GM19395 (cell line): ENCODE results near the gene CAMKK2.
"Not testable (repeated sequence)": the region's sequence is repeated elsewhere in the genome, so short reads cannot be mapped to it uniquely, and the experiment has no call there.

Experiments
- ATAC-seq: cut with Tn5 transposase; IDR thresholded peaks from one replicate; pipeline ENCODE4 v1.9.1; 2021; ENCODE audit warnings: mild to moderate bottlenecking, moderate library complexity; ENCODE audit not compliant: unreplicated experiment

The CAMKK2 gene

DNA sequence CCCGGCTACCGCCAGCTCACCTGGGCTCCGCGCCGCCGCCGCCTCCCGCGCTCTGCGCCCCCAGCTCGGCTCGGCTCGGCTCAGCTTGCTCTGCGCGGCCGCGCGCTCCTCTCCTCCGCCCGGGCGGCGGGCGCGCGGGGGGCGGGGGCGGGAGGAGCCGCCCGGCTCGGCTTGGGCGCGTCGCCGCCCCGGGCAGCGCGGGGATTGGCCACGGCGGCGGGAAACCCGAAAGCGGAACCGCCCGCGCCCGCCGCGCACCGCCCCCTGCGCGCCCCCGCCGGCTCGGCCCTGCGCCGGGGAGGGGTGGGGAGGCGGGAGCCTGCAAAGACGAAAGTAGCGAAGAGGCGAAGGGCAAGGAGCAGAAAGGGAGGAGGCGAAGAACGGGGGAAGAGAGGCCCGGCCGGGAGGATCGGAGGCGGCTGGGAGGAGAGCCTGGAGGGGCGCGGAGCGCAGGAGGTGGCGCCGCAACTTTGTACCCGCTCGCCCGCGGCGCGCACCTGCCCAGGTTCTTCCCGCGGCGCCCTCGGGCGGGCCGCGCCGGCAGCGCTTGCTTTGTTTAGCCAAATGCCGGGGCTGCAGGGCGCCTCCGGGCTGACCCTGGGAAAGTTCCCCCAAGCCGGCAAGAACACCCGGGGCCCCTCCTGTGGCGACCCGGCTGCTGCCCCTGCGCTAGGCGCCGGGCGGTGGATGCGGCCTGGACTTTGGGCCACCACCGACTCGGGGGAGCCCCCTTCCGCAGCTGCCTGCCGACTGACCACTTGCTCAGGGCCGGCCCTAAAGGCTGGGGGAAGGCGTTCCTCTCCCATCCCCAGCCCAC lies at the start of gene CAMKK2:
CAMKK2 (minus strand) TSS at position 92 of the 817 bp plus-strand sequence. CDS start 22,183 bp downstream, outside the sequence.
- peak; percentile 77 for ATAC-seq

DNA sequence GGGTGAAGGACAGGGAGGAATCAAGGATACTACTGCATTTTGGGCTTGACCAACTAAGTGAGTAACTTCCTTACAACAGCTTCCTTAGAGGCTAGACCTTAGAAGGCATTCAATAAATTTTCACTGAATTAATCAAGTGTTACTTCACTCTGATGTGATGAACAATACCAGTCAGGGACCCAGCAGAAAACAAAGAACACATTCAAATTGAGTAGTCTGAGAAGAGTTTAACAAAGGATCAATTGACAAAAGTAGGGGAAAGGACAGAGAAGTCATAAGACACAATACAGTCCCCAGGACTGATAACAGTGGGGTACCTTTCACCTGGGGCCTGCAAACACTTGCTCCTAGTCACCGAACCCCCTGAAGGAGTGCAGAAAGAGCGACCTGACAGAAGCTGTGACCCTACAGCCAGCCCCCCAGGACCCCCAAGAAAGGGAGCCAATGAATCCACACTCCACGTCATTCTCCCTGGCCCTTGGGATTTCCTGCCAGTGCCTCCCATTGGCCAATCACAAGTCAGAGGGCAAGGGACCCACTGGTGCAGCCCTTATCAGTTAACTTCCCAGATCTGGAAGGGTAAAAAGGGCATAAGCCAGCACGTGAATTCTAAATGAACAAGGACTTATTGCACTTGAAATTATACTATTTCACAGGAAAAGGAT lies 48.8 kb upstream of the CAMKK2 start:
- no peak for ATAC-seq

DNA sequence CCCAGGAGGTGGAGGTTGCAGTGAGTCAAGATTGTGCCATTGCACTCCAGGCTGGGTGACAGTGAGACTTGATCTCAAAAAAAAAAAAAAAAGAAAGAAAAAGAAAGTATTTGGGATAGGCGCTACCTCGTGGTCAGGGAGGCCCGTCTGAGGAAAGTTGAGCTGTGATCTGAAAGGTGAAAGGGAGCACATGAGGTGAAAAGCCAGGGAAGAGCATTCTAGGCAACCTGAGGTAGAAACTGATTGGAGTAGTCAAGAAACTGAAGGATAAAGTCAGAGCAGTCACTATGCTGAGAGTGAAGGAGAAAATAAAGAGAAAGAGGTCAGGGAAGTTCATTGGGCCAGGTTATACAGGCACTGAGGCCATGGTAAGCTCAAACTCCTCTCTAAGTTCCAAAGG lies 48.0 kb upstream of the CAMKK2 start:
- ATAC-seq, result no peak

DNA sequence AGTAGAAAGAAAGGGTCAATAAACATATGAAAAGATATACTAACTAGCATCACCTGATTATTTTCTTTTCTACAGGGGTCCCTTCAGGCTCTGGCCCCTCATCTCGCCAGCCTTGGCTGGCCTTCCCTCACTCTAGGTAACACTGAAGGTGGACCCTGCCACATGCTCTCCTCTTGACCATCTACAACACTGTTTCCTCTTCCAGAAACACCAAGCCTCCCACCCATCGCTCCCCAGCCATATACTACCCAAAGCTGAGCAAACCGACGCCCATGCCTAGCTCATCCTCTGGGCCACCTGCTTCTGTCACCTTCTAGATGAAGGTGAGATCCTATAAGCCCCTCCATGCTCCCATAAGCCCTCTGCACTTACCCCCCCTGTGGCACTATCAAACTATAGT lies 40.9 kb upstream of the CAMKK2 start:
- ATAC-seq, result no peak

DNA sequence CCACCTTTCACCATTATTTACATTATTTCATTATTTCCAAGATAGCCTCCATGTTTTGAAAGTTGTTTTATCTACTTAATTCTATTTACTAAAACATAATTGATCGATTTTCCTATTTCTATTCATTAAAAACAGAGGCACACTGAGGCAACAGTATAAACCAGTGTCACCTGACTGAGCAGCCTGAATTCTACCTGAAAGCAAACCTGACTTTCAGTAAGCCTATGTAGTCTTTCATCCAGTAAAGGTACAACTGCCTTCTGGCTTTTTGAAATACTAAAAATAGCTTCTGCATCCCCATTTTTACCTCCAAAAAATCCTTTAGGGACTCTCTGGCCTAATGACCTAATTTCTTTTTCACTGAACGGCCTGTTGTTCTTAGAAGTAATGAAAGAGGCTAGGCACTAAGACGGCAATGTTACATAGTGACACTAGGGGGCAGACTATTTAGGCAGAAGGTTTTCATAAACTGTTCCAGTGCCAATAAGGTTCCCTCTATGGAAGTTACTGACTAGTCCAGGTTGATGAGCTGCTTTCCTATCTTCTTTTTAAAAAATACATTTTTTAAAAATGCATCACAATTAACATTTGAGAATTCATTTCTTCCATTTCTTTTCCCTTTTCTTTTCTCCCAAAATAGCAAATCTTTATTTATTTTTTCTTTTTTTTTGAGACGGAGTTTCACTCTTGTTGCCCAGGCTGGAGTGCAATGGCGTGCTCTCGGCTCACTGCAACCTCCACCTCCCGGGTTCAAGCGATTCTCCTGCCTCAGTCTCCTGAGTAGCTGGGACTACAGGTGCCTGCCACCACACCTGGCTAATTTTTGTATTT lies 38.2 kb upstream of the CAMKK2 start:
- no peak for ATAC-seq

DNA sequence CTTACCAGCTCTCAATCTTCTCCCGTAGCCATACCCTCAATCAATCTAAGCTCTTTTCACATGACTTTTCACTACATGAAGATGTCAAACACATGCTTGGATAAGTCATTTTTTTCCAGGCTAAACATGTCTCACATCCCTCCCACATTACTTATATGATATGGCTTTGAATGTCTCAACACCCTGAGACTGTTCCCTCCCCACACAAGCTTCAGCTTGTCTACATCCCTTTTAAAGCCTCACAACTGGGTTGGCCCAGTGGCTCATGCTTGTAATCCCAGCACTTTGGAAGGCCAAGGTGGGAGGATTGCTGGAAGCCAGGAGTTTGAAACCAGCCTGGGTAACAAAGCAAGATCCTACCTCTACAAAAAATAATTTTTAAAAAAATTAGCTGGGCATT lies 37.2 kb upstream of the CAMKK2 start:
- no peak for ATAC-seq

DNA sequence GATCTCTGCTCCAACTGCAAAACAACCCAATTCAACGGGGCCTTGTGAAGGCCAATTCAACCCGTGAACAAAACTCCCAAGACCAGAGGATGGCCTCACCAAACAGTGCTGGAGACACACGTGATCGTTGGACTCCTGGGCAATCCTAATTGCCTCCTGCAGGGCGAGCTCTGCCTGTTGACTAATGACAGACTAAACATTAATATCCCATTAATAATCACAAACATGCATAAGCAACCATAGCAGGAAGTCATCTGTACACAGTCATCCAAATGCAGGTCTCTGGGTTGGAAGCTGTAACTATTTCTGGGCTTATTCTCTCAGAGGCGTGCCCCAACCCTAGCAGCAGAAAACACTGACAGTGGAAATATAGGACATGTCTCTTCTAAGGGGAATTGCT lies 34.7 kb upstream of the CAMKK2 start:
- ATAC-seq, result no peak

DNA sequence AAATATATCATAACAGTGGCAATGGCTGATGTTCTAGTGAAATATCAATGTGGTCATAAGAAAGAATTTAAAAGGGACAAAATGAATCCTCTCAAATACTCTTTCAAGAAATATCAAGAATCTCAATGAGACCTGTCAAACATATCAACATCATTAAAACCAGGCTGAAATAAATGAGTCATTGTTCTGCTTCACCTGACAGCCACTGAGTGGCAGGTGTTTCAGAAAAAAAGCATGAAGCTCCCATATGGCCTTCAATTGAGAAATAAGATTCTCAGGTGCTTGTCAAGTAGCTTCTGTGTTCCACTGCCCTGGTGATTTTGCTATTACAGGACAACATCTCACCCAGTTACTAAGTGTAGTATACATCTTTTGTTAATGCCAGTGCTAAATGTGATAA lies 34.2 kb upstream of the CAMKK2 start:
- ATAC-seq, result no peak

DNA sequence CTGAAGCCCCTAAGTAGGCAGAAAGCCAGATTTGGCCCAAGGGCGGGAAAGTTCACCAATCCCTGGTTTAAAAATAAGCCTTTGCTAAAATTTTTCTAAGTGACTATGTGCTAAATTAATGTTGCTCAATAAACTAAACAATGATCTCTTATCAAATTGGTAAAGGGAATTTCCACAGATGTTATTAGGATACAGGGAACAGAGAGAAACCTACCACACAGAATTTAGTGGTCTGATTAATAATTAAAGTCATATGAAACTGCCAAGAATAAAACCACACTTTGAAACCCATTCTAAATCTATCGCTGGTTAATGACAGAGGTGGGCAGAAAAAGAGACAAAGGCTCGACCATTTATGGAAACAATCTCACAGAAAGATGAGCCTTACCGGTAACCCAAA lies 33.7 kb upstream of the CAMKK2 start:
- no peak for ATAC-seq

DNA sequence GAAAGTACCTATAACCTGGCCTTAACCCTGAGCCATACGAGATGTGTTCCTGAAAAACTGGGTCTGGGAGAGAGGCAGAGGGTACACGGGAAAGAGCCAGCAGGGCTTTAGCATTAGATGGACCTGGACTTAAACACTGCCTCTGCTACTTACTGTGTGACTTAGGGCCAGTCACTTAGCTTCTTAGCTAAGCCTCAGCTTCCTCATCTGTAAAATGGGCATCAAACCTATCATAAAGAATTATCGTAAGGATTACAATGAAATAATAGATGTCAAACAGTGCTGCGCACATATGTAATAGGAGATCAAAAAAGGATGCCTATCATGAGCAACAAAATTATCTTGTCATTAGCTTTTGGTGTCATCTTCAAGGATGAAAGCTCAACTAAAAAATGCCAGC lies 32.1 kb upstream of the CAMKK2 start:
- ATAC-seq, result no peak

DNA sequence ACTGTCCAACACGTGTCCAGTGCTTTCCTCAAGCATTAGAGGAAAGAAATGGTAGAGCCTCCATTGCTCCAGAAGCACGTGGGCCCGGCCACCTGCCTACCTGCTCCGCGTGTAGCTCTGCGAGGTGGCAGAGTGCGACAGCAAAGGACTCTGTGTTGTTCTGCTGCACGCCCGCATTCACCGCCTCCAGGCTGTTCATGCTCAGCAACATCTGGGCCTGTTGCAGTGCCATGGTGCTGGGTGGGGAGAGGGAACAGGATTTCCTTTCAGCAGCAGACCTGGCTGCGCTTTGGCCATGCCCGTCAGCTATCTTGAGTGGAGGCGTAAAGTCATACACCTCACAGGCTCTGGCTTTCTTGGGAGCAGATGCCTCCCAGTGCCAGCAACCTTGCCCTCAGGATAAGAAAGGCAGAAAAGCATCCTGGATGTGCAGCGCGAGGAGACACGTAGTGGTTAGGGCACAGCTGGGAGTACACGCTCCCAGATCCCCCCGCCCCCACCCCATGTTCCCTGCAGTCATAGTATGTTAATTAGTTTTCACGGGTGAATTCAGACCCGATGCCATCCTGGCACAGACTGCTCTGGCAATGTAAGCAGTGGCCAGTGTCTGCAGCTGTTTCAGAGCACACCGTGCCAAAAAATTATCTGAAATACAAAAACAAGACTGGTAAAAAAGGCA lies 30.6 kb upstream of the CAMKK2 start:
- no peak for ATAC-seq

DNA sequence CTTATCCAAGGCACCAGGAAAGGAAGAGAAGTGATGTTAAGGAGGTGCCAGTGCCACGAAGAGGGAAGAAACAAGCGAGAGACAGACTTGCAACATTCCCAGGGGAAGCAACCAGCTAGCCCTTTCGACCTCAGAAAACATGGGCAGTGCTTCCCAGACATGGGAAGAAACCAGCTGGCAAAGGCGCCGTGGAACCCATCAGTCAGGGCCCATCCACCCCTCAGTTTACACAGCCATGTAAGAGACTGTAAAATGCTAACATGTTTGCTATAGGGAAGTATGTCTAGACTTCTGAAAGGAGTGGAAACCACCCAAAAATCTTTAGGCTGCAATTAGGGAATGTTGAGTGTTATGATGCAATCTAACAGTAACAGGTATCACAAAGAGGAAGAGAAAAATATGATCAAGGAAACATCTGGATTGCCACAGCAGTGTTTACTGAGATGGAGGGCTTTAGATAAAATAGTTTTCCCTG lies 29.4 kb upstream of the CAMKK2 start:
- ATAC-seq, result no peak

DNA sequence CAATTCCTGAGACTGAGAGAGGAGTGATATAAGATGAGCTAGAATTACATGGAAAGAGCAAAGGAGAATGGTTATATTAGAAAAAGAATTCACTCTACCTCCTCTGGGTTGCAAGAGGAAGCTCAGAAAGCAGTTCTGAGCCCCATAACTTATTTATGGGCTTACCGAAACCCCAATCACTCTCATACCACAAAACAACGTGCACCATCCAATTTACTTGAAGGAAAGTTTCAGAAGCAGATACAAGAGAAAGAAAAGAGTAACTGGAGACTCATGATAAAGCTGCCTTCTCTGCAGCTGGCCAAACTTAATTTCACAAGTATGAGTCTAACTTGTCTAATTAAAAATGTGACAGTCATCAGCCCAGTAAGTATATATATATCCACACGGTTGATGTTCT lies 27.4 kb upstream of the CAMKK2 start:
- ATAC-seq, result no peak

DNA sequence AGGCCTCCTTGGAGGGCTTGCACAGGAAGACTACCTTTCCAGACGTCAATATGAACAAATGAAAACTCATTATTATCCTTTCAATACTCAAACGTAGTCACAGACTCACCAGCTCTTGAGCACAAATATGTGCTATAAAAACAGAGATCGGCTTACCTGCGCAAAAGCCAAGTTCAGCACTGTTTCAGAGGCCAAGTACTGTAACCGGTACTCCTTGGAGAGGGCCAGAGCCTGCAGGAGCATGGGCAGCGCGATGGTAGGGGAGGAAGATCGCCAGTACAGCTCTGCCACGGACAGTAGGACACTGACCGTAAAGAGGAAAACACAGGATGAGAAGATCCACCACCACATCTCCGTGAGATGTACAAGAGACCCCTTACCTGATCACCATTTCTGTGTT lies 21.6 kb upstream of the CAMKK2 start:
- no peak for ATAC-seq

DNA sequence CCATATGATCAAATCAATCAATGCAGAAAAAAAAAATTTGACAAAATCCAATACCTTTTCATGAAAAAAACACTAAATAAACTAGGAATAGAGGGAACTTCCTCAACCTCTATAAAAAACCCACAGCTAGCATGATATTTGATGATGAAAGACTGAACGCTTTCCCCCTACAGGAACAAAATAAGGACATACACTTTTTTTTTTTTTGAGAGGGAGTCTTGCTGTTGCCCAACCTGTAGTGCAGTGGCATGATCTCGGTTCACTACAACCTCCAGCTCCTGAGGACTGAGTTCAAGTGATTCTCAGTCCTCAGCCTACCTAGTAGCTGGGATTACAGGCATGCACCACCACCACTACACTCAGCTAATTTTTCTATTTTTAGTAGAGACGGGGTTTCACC lies 17.9 kb upstream of the CAMKK2 start:
- no peak for ATAC-seq

DNA sequence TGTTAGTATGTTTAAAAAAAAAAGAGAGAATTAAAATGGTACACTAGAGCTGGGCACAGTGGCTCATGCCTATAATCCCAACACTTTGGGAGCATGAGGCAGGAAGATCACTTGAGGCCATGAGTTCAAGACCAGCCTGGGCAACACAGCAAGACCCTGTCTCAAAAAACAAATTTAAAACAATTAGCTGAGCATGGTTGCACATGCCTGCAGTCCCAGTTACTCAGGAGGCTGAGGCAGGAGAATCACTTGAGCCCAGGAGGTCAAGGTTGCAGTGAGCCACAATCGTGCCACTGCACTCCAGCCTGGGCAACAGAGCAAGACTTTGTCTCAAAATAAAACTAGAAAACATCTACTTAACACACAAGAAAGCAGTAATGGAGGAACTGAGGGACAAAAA lies 13.7 kb upstream of the CAMKK2 start:
- ATAC-seq, result not testable (repeated sequence)

DNA sequence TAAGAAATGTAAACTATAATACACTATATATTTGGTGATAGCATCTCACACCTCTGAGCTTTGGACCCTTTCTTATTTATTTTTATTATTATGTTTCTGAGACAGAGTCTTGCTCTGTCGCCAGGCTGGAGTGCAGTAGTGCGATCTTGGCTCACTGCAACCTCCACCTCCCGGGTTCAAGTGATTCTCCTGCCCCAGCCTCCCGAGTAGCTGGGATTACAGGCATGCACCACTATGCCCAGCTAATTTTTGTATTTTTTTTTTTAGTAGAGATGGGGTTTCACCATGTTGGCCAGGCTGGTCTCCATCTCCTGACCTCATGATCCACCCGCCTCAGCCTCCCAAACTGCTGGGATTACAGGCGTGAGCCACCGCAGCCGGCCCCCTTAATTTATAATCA lies 10.9 kb upstream of the CAMKK2 start:
- not testable (repeated sequence) for ATAC-seq

DNA sequence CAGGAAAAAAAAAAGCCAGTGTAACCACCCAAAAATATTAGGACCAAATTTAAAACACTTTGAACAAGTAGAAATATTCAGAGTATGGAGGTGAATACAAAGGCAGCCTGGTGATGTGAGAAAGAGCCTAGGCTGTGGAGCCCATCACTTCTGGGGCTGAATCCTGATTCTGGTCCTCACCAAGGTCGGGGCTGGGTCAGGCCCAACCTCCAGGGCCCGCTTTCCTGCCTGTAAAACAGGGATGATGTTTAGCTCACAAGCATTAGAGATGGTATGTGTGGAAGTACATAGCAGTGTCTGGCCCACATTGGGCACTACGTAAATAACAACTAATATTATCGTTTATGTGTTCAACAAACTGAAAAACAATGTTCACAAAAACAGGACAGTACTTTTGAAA lies 7.8 kb upstream of the CAMKK2 start:
- no peak for ATAC-seq

DNA sequence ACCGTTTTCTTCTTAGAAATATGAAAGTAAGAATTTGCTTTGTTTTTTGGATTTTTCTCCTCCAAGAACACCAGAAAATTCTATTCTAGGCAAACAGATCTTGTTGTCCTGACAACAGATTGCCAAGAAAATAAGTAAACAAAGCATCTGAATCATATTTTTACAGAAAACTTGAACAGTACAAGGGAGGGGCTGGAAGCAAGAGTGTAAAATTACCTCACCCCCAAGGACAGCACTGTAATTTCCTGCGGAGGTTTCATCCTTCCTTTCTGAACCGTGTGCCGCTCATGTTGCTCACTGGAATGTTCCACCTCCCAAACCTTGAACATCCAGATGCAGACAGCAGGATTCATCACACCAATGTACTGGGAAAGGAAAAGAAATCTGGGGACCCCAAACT lies 5.4 kb upstream of the CAMKK2 start:
- ATAC-seq, result no peak

DNA sequence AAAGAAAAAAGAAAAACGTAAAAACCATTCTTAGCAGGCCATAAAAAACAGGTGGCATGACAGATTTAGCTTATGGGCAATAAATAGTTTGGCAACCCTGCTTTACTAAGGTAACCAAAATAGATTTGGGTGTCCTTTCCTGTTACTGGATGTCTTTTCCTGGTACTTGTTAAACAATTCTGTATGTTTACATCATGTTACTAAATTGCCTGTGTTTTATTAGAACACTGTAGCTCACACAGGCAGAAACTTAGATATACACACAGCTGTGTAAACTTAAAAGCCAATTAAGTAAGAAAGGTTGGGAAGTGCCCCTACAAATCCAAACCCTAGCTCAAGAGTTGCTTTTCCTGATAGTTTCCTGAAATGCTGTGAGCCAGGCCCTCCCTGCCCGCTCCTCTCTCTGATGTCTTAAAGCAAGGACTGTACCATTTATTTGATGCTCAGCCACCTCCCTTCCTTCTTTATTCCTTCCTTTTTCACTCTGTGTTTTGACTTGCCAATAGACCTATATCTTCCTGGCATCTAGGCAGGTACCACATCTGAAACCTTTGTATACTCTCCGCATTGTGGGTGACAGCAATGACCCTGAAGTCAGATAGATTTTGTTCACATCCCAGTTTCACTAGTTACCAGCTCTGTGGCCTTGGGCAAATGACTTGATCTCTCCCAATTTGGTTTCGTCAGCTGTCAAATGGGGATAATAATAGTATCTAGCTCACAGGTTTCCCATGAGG lies 3.7 kb upstream of the CAMKK2 start:
- no peak for ATAC-seq
